HUES64 (cell line): ENCODE data around the gene NDUFB2. TPM values are rescaled to one million over a fixed set of nuclear protein-coding genes. Genes with fewer than 3 reads are reported as not detected.

Experiments used
- H3K27ac ChIP-seq: 2 replicates; pipeline ENCODE4 v1.7.0; 2013; ENCODE audit warnings: low read depth, low read length, inconsistent platforms
- H3K27me3 ChIP-seq: 2 replicates; pipeline ENCODE4 v1.6.1; 2013; ENCODE audit warnings: mild to moderate bottlenecking, low read length; ENCODE audit not compliant: insufficient read depth
- H3K36me3 ChIP-seq: 2 replicates; pipeline ENCODE4 v1.6.1; 2013; ENCODE audit warnings: mild to moderate bottlenecking, low read length; ENCODE audit not compliant: insufficient read depth
- H3K4me1 ChIP-seq: 2 replicates; pipeline ENCODE4 v1.6.1; 2013; ENCODE audit warnings: mild to moderate bottlenecking, low read length, moderate library complexity; ENCODE audit not compliant: insufficient read depth
- H3K4me3 ChIP-seq: 2 replicates; pipeline ENCODE4 v1.5.1; 2013; ENCODE audit warnings: mild to moderate bottlenecking, low read length, moderate library complexity
- H3K9ac ChIP-seq: 2 replicates; pipeline ENCODE4 v1.6.1; 2013; ENCODE audit warnings: mild to moderate bottlenecking, low read depth, low read length
- H3K9me3 ChIP-seq: 2 replicates; pipeline ENCODE4 v1.6.1; 2013; ENCODE audit warnings: low read depth, low read length; ENCODE audit not compliant: insufficient read depth
- WGBS: fragments of 150-250, 120-280 bp; methylation state at CpG from one replicate; pipeline ENCODE4 v1.1.7; 2013; ENCODE audit warnings: missing lambda C conversion rate; 5-methylcytosine and 5-hydroxymethylcytosine counted together
- polyA plus RNA-seq, 2 experiments: library from polyadenylated mRNA; stranded (reverse); fragments of 50-300 nt; gene quantifications; one replicate each; pipeline ENCODE4 v1.2.3, GENCODE V29; 2013

The NDUFB2 gene
- 212 TPM for polyA plus RNA-seq (2013, experiment 1 of 2)
- 190 TPM for polyA plus RNA-seq (2013, experiment 2 of 2)

GRCh38 chr7:140696680-140697446, at the start of gene NDUFB2:
NDUFB2 (plus strand) TSS chr7:140696708; CDS start chr7:140696745, 37 bp downstream.
- under 1% methylated on average over 82 of the region's 82 CpGs for WGBS

DNA sequence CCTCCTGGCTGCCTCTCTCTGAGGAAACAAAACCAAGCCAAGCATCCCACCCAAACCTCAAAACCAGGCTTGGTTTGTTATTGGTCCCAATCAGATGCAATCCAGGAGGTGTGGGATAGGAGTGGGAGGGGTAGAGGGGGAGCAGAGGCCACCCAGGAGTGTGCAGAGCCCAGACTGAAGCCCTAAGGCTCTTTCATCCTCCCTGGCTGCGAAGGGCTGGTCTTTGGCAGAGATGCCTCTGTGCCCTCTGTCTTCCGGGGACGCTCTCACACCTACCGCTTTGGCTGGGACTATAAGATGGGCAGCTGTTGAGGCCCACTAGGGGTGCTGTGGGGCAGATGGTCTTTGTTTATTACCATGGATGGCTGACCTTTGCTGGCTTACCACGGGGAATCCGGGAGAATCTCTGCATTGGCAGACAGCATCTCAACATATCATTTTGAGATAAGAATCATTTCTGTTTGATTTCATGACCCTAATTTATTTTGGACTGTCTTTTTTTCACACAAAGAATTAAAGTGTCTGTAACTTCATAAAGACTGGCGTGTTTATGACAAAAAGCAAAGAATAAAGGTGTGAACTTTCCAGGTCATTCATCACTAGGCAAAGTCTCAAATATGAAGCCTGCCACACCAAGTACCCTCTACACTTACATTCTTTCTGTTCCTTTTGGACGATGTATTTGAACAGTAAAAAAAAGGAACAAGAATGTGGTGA, 49.4 kb upstream of the NDUFB2 start:
- peaks cover 6% of the 10 kb centered on the region for H3K27me3 ChIP-seq
- H3K27ac ChIP-seq, result no peak overlapping the region
- no peaks in the 10 kb centered on the region for H3K36me3 ChIP-seq

More at GRCh38 chr7:140696680-140697446, at the start of gene NDUFB2:
- peak within 1 kb of the TSS; percentile 85 for H3K9ac ChIP-seq
- H3K9me3 ChIP-seq, result no peaks in the 10 kb centered on the region
- H3K27ac ChIP-seq, result peak within 1 kb of the TSS; percentile 86
- no peaks in the 10 kb centered on the region for H3K27me3 ChIP-seq
- peak within 1 kb of the TSS; percentile 83 for H3K4me3 ChIP-seq
- no peaks in the 10 kb centered on the region for H3K36me3 ChIP-seq
- no peaks in the 10 kb centered on the region; the same call in 1 of the 2 replicates for H3K4me1 ChIP-seq

DNA sequence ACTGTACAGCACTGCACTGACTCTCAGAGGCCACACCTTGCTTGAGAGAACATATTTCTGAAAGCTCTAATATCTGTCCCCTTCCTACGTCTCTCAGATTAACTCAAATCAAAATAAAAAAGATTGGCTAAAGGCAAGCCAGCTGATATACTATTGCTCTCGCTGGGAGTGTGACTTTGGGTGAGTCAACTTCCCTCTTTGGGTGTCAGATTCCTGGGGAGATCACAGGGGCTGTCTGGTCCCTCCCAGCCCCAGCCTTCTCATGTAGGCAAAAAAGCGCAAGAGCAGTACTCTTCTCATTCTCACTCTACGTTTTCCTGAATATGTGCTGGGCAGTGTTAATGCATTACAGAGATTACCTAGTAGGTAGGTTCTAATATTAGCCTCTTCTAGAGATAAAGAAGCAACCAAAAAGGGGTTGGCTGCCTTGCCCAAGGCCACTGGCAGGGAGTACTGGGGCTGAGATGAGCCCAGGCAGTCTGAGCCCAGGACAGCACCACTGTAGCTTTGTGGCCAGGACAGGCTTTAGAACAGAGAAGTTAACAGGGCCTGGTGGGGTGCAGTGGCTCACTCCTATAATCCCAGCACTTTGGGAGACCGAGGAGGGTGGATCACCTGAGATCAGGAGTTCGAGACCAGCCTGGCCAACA, 46.8 kb upstream of the NDUFB2 start:
- H3K36me3 ChIP-seq, result no peaks in the 10 kb centered on the region
- 91% methylated on average over 5 of the region's 6 CpGs for WGBS
- H3K4me1 ChIP-seq, result peaks cover 5% of the 10 kb centered on the region; the same call in 1 of the 2 replicates
- no peaks in the 10 kb centered on the region for H3K9me3 ChIP-seq
- H3K27me3 ChIP-seq, result no peaks in the 10 kb centered on the region
- no peak overlapping the region for H3K27ac ChIP-seq
- no peak overlapping the region for H3K4me3 ChIP-seq
- H3K9ac ChIP-seq, result no peak overlapping the region

More for the DNA sequence above, 49.4 kb upstream of the NDUFB2 start:
- Histone ChIP-seq H3K4me1 (peaks cover 5% of the 10 kb centered on the region; the same call in 1 of the 2 replicates), H3K4me3 (no peak overlapping the region), H3K9me3 (no peaks in the 10 kb centered on the region), H3K9ac (no peak overlapping the region)
- 34% methylated on average over 8 of the region's 8 CpGs for WGBS

DNA sequence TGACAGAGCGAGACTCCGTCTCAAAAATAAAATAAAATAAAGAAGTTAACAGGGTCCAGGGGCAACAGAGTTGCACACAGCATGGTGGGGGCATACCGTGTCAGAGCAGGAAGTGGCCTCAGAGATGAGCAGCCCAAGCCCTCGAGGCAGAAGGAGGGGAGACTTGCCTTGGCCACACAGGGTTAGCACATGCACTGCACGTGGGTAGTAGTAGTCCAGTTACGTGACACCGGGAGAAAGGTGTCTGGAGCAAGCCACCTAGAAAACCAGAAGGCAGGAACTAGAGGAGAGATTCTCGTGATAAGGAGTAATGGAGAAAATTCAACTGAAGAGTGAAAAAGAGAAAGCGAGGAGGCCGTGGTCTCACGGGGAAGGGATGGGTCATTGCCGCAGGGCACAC, 46.1 kb upstream of the NDUFB2 start:
- Histone ChIP-seq H3K9me3 (no peaks in the 10 kb centered on the region), H3K36me3 (no peaks in the 10 kb centered on the region), H3K4me1 (peaks cover 5% of the 10 kb centered on the region; the same call in 1 of the 2 replicates), H3K4me3 (no peak overlapping the region), H3K27me3 (no peaks in the 10 kb centered on the region), H3K27ac (no peak overlapping the region), H3K9ac (no peak overlapping the region)
- 93% methylated on average over 12 of the region's 12 CpGs for WGBS

GRCh38 chr7:140653319-140654108, 43.0 kb upstream of the NDUFB2 start:
- Histone ChIP-seq H3K36me3 (no peaks in the 10 kb centered on the region), H3K9ac (no peak overlapping the region), H3K27me3 (no peaks in the 10 kb centered on the region), H3K4me3 (no peak overlapping the region), H3K27ac (no peak overlapping the region), H3K4me1 (no peaks in the 10 kb centered on the region), H3K9me3 (no peaks in the 10 kb centered on the region)
- WGBS, result 39% methylated on average over 15 of the region's 15 CpGs

DNA sequence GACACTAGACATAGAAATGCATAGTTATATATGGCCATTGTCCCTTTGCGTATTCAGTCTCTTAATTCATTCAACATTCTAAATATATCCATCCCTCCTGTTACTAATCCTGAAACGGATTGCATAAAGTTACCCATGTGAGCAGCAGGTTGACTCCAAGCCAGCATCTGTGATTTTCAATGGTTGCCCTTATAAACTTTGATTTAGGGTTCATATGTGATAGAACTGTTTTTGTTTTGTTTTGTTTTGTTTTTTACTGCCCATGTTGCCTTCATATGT, 42.5 kb upstream of the NDUFB2 start:
- Histone ChIP-seq H3K4me1 (no peaks in the 10 kb centered on the region), H3K9ac (no peak overlapping the region), H3K27me3 (no peaks in the 10 kb centered on the region), H3K27ac (no peak overlapping the region), H3K9me3 (no peaks in the 10 kb centered on the region), H3K36me3 (no peaks in the 10 kb centered on the region), H3K4me3 (no peak overlapping the region)
- 95% methylated on average over 2 of the region's 2 CpGs for WGBS

- Histone ChIP-seq H3K4me3 (no peak overlapping the region), H3K9me3 (no peaks in the 10 kb centered on the region)
Measured at GRCh38 chr7:140654661-140655060, 41.8 kb upstream of the NDUFB2 start.

GRCh38 chr7:140655511-140656408, 40.7 kb upstream of the NDUFB2 start:
- Histone ChIP-seq H3K27me3 (no peaks in the 10 kb centered on the region), H3K36me3 (no peaks in the 10 kb centered on the region), H3K9me3 (no peaks in the 10 kb centered on the region), H3K27ac (no peak overlapping the region), H3K9ac (no peak overlapping the region), H3K4me3 (no peak overlapping the region), H3K4me1 (no peaks in the 10 kb centered on the region)
- 95% methylated on average over 16 of the region's 16 CpGs for WGBS

More at GRCh38 chr7:140654661-140655060, 41.8 kb upstream of the NDUFB2 start:
- no peaks in the 10 kb centered on the region for H3K27me3 ChIP-seq
- no peaks in the 10 kb centered on the region for H3K4me1 ChIP-seq
- H3K27ac ChIP-seq, result no peak overlapping the region
- H3K36me3 ChIP-seq, result no peaks in the 10 kb centered on the region
- no peak overlapping the region for H3K9ac ChIP-seq
- 93% methylated on average over 4 of the region's 4 CpGs for WGBS

GRCh38 chr7:140656548-140657515, 39.7 kb upstream of the NDUFB2 start:
- Histone ChIP-seq H3K4me1 (no peaks in the 10 kb centered on the region), H3K27me3 (no peaks in the 10 kb centered on the region), H3K27ac (no peak overlapping the region), H3K4me3 (no peak overlapping the region), H3K36me3 (no peaks in the 10 kb centered on the region), H3K9me3 (no peaks in the 10 kb centered on the region), H3K9ac (no peak overlapping the region)
- 90% methylated on average over 11 of the region's 11 CpGs for whole genome bisulfite sequencing
